AG10803 (cell line): ENCODE measurements around the gene CDS1.
"Not testable (repeated sequence)": the region's sequence is repeated elsewhere in the genome, so short reads cannot be mapped to it uniquely, and the experiment has no call there.

ENCODE experiments used
- DNase-seq: peaks from one replicate; pipeline ENCODE4 v3.0.0; 2010; ENCODE audit warnings: low read depth
- H3K4me3 ChIP-seq: 2 replicates; pipeline ENCODE4 v1.5.1; 2011; ENCODE audit warnings: mild to moderate bottlenecking, low read length, control low read depth
- TF ChIP-seq, protein P1 (sequence below): conservative IDR thresholded peaks from 2 replicates; pipeline ENCODE4 v1.5.1; 2011; ENCODE audit warnings: mild to moderate bottlenecking, low read length, control low read depth, inconsistent platforms

CDS1 gene

GRCh38 chr4:84582988-84583875 lies at the start of gene CDS1:
CDS1 (plus strand) TSS chr4:84583127; CDS start chr4:84583402, 275 bp downstream.
- DNase-seq: no peak
- H3K4me3 ChIP-seq: peak within 1 kb of the TSS; percentile 57

GRCh38 chr4:84535901-84536300 lies 47.0 kb upstream of the CDS1 start:
- H3K4me3 ChIP-seq: no peak overlapping the region
- TF ChIP-seq, protein P1, sequence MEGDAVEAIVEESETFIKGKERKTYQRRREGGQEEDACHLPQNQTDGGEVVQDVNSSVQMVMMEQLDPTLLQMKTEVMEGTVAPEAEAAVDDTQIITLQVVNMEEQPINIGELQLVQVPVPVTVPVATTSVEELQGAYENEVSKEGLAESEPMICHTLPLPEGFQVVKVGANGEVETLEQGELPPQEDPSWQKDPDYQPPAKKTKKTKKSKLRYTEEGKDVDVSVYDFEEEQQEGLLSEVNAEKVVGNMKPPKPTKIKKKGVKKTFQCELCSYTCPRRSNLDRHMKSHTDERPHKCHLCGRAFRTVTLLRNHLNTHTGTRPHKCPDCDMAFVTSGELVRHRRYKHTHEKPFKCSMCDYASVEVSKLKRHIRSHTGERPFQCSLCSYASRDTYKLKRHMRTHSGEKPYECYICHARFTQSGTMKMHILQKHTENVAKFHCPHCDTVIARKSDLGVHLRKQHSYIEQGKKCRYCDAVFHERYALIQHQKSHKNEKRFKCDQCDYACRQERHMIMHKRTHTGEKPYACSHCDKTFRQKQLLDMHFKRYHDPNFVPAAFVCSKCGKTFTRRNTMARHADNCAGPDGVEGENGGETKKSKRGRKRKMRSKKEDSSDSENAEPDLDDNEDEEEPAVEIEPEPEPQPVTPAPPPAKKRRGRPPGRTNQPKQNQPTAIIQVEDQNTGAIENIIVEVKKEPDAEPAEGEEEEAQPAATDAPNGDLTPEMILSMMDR: no peak
- no peak for DNase-seq

More at GRCh38 chr4:84582988-84583875, at the start of gene CDS1:
- TF ChIP-seq, protein P1: no peak

GRCh38 chr4:84545093-84545492 lies 37.8 kb upstream of the CDS1 start:
- TF ChIP-seq, protein P1: no peak
- DNase-seq: no peak
- H3K4me3 ChIP-seq: no peak overlapping the region

DNA sequence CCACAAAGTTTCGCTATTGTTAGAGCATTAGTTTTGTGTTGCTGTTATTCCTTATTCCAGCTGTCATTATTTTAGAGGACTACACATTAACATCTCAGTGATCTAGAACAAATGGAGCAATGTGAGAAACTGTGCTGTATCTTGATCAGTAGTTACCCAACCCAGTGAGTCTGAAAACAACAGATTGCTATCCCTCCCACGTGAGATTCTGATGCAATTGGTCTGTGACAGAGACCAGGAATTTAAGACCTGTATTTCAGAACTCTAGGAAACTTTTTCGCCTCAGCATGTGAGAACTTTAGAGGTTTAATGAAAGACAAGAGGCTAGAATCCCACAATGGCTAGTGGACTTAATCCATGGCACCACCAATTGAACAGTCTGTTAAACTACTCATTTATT lies 35.7 kb upstream of the CDS1 start:
- H3K4me3 ChIP-seq: no peak overlapping the region
- no peak for DNase-seq

DNA sequence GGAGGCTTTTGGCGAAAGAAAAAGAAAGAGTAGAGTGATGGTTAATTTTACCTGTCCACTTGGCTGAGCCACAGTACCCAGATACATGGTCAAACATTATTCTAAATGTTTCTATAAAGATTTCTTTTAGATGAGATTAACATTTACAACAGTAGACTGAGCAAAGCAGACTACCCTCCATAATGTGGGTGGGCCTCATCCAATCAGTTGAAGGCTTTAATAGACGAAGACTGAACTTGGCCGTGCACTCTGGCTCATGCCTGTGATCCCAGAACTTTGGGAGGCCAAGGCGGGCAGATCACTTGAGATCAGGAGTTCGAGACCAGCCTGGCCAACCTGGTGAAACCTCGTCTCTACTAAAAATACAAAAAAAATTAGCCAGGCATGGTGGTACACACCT lies 33.7 kb upstream of the CDS1 start:
- DNase-seq, H3K4me3 ChIP-seq: not testable (repeated sequence)

More for the DNA sequence above, 35.7 kb upstream of the CDS1 start:
- TF ChIP-seq, protein P1: no peak

GRCh38 chr4:84562156-84562555 lies 20.8 kb upstream of the CDS1 start:
- no peak for DNase-seq

DNA sequence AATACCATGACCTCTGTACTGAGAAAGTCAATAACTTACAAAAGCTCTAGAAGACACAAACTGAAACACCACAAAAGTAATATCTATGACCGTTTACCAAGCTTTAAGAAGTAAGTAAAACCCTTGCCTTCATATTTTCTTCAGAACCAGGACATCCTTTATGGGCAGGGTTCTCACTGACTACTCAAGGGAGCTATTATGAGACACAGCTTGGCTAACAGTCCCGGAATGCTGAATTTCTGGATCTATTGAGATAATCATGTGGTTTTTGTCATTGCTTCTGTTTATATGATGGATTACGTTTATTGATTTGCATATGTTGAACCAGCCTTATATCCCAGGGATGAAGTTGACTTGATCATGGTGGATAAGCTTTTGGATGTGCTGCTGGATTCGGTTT lies 19.9 kb upstream of the CDS1 start:
- no peak overlapping the region for H3K4me3 ChIP-seq
- TF ChIP-seq, protein P1: no peak
- DNase-seq: no peak

More at GRCh38 chr4:84562156-84562555, 20.8 kb upstream of the CDS1 start:
- TF ChIP-seq, protein P1: no peak
- no peak overlapping the region for H3K4me3 ChIP-seq
